K562 (cell line): ENCODE results near the gene SRGAP3. TPM values are rescaled to one million over a fixed set of nuclear protein-coding genes. Genes with fewer than 3 reads are reported as not detected.

Experiments
- ATAC-seq: fragments of 200-7000 bp; cut with Tn5 transposase; 3 replicates; pipeline ENCODE4 v1.9.1; 2020; ENCODE audit warnings: moderate library complexity
- BruUV-seq: library from RNA; stranded (reverse); fragments of 400-500 nt; replicated peaks from 2 replicates; lab custom pipeline; 2021; lab: Mats Ljungman, UMichigan
- CTCF ChIA-PET: fragments of 300-600 bp; formaldehyde crosslinking; extraction: SDS; loops from one replicate; lab custom pipeline; 2021; ENCODE audit warnings: low intra/inter-chr PET ratio; lab: Yijun Ruan, JAX
- POLR2A ChIA-PET: fragments of 300-600, 350-650 bp; sonication (Branson Sonifier 250); formaldehyde crosslinking; extraction: SDS; loops from one replicate; lab custom pipeline; 2021; ENCODE audit warnings: antibody characterized with exemption, inconsistent platforms; lab: Yijun Ruan, JAX
- DNase-seq, 4 experiments: peaks; one replicate each; pipeline versions ENCODE4 v3.0.0 to v3.0.0-alpha.2; 2011 to 2018; ENCODE audit warnings: low spot score in 3 of 4, mixed read lengths in 3 of 4; ENCODE audit errors: extremely low read depth in 1 of 4
- FAIRE-seq: peaks from 2 replicates; lab custom pipeline; 2011; peaks lifted over from hg19 to GRCh38; lab: Jason Lieb, UNC
- H2AFZ ChIP-seq: 2 replicates; pipeline ENCODE4 v1.6.0; 2011; ENCODE audit warnings: low read depth, low read length, control low read depth, inconsistent platforms
- H3K27ac ChIP-seq: fragments of 200-600 bp; 3 replicates; pipeline ENCODE4 v1.8.0; 2011; ENCODE audit warnings: low read depth, mild to moderate bottlenecking, control low read depth, inconsistent platforms, low read length, moderate library complexity, mixed read lengths; ENCODE audit errors: extremely low read depth
- H3K27me3 ChIP-seq, 2 experiments: fragments of 300-600 bp in 1 of 2; 2 replicates in 1 of 2; 3 replicates in 1 of 2; pipeline versions ENCODE4 v1.6.0 to v1.8.0; 2011; ENCODE audit warnings: inconsistent platforms in 2 of 2, low read length in 2 of 2, mild to moderate bottlenecking in 1 of 2, mixed read lengths in 1 of 2, moderate library complexity in 1 of 2; ENCODE audit not compliant: control insufficient read depth in 2 of 2, insufficient read depth in 2 of 2
- H3K36me3 ChIP-seq: fragments of 300-600 bp; 3 replicates; pipeline ENCODE4 v1.8.0; 2011; ENCODE audit warnings: mild to moderate bottlenecking, low read length, inconsistent platforms; ENCODE audit not compliant: control insufficient read depth, insufficient read depth
- H3K4me1 ChIP-seq, 2 experiments: fragments of 200-600 bp in 1 of 2; replicated peaks in 1 of 2; 2 replicates in 1 of 2; 3 replicates in 1 of 2; pipeline versions ENCODE4 v1.5.1 to v1.8.0; 2011; ENCODE audit warnings: inconsistent platforms in 2 of 2, low read length in 2 of 2, mild to moderate bottlenecking in 1 of 2, mixed read lengths in 1 of 2, moderate library complexity in 1 of 2; ENCODE audit not compliant: control insufficient read depth in 2 of 2, insufficient read depth in 2 of 2
- H3K4me2 ChIP-seq: 2 replicates; pipeline ENCODE4 v1.6.1; 2011; ENCODE audit warnings: low read length, control low read depth, inconsistent platforms, mixed read lengths; ENCODE audit not compliant: insufficient read depth
- H3K4me3 ChIP-seq: fragments of 200-600 bp; sonication (generic), shearing (Covaris generic); 2 replicates; pipeline ENCODE4 v1.5.1; 2016; ENCODE audit warnings: control low read depth, inconsistent platforms
- H3K79me2 ChIP-seq: fragments of 200-600 bp; 3 replicates; pipeline ENCODE4 v1.8.0; 2011; ENCODE audit warnings: low read length, inconsistent platforms; ENCODE audit not compliant: control insufficient read depth, insufficient read depth
- H3K9ac ChIP-seq, 2 experiments: 2 replicates each; pipeline versions ENCODE4 v1.6.0 to v1.6.1; 2011; ENCODE audit warnings: low read depth in 2 of 2, low read length in 2 of 2, control low read depth in 1 of 2, inconsistent platforms in 1 of 2, mild to moderate bottlenecking in 1 of 2, mixed read lengths in 1 of 2; ENCODE audit not compliant: insufficient read depth in 1 of 2
- H3K9me1 ChIP-seq: one replicate; pipeline ENCODE4 v1.6.0; 2011; ENCODE audit warnings: inconsistent platforms, mild to moderate bottlenecking, low read length, moderate library complexity; ENCODE audit not compliant: control insufficient read depth, insufficient read depth
- H3K9me3 ChIP-seq: replicated peaks from 2 replicates; pipeline ENCODE4 v1.5.1; 2011; ENCODE audit warnings: low read depth, low read length, inconsistent platforms; ENCODE audit not compliant: control insufficient read depth, insufficient read depth
- H4K20me1 ChIP-seq: replicated peaks from 2 replicates; pipeline ENCODE4 v1.6.1; 2011; ENCODE audit warnings: low read length, inconsistent platforms, mixed read lengths; ENCODE audit not compliant: control insufficient read depth, insufficient read depth
- CEBPB ChIP-seq: fragments of 450-650 bp; IDR thresholded peaks from 2 replicates; pipeline ENCODE4 v1.6.1; 2016; ENCODE audit warnings: missing genetic modification characterization, missing compliant biosample characterization
- COPS2 ChIP-seq: fragments of 450-650 bp; conservative IDR thresholded peaks from 2 replicates; pipeline ENCODE4 v1.6.1; 2016; ENCODE audit warnings: mild to moderate bottlenecking, moderate library complexity
- EP300 ChIP-seq: IDR thresholded peaks from 2 replicates; pipeline ENCODE4 v1.6.1; 2012; ENCODE audit warnings: low read length, improper control_type of control experiment
- FOS ChIP-seq: IDR thresholded peaks from 3 replicates; pipeline ENCODE4 v1.6.1; 2011; ENCODE audit not compliant: insufficient read length; ENCODE audit errors: extremely low read depth
- GABPA ChIP-seq: fragments of 200-800 bp; sonication (Bioruptor generic); conservative IDR thresholded peaks from 2 replicates; pipeline ENCODE4 v1.6.1; 2016; ENCODE audit warnings: low read depth, missing genetic modification characterization, missing compliant biosample characterization
- JUNB ChIP-seq: fragments of 450-650 bp; formaldehyde crosslinking; conservative IDR thresholded peaks from 2 replicates; pipeline ENCODE4 v1.4.0; 2020; ENCODE audit warnings: mild to moderate bottlenecking
- MBD2 ChIP-seq: sonication (generic); IDR thresholded peaks from 2 replicates; pipeline ENCODE4 v1.6.1; 2016; ENCODE audit warnings: low read depth, borderline replicate concordance
- OTX1 ChIP-seq: fragments of 450-650 bp; formaldehyde crosslinking; IDR thresholded peaks from 2 replicates; pipeline ENCODE4 v1.4.0; 2022; ENCODE audit warnings: mild to moderate bottlenecking
- PHTF2 ChIP-seq: fragments of 250-450 bp; sonication (Bioruptor Pico); IDR thresholded peaks from 2 replicates; pipeline ENCODE4 v1.5.0; 2021; ENCODE audit warnings: mild to moderate bottlenecking
- POLR3G ChIP-seq: IDR thresholded peaks from 2 replicates; pipeline ENCODE4 v1.6.1; 2011; ENCODE audit not compliant: insufficient read length, insufficient replicate concordance; ENCODE audit errors: extremely low read depth
- SMARCB1 ChIP-seq: IDR thresholded peaks from 2 replicates; pipeline ENCODE4 v1.6.1; 2011; ENCODE audit warnings: improper control_type of control experiment, low read depth; ENCODE audit not compliant: insufficient read length
- SRSF3 ChIP-seq: fragments of 200-400 bp; formaldehyde crosslinking; IDR thresholded peaks from 2 replicates; pipeline ENCODE4 v1.6.1; 2016; ENCODE audit warnings: mild to moderate bottlenecking, low read length, moderate library complexity; ENCODE audit not compliant: insufficient read depth
- ZKSCAN3 ChIP-seq: fragments of 250-450 bp; sonication (Bioruptor Pico); IDR thresholded peaks from 2 replicates; pipeline ENCODE4 v1.4.0; 2020
- ZNF124 ChIP-seq: sonication (generic); formaldehyde crosslinking; IDR thresholded peaks from 2 replicates; pipeline ENCODE4 v1.8.1; 2022; ENCODE audit warnings: missing genetic modification reagents
- ZNF232 ChIP-seq: sonication (generic); formaldehyde crosslinking; IDR thresholded peaks from 2 replicates; pipeline ENCODE4 v1.8.0; 2022; ENCODE audit warnings: mild to moderate bottlenecking, missing genetic modification reagents
- ZNF785 ChIP-seq: fragments of 250-450 bp; sonication (Bioruptor Pico); IDR thresholded peaks from 2 replicates; pipeline ENCODE4 v1.4.0; 2020; ENCODE audit warnings: mild to moderate bottlenecking
- ZSCAN32 ChIP-seq: fragments of 450-650 bp; formaldehyde crosslinking; IDR thresholded peaks from 2 replicates; pipeline ENCODE4 v1.4.0; 2020; ENCODE audit warnings: mild to moderate bottlenecking, moderate library complexity
- WGBS: fragments of 100-300 bp; shearing (Covaris generic); methylation state at CpG from one replicate; pipeline ENCODE4 v1.1.6; 2016; ENCODE audit warnings: low coverage, mixed read lengths; ENCODE audit not compliant: insufficient coverage; ENCODE audit errors: missing lambda C conversion rate; 5-methylcytosine and 5-hydroxymethylcytosine counted together
- in situ Hi-C: fragments of 300-500 bp; cut with MboI; formaldehyde crosslinking; loops from 4 replicates; pipeline ENCODE4 v1.15.0; 2018; ENCODE audit warnings: inconsistent platforms, mixed read lengths
- intact Hi-C: fragments of 100-400 bp; cut with micrococcal nuclease; formaldehyde crosslinking; loops from 2 replicates; pipeline ENCODE4 v1.14.2; 2022
- polyA plus RNA-seq, 8 experiments: library from polyadenylated mRNA; depleted of rRNA in 4 of 8; stranded (reverse) in 5 of 8; unstranded in 3 of 8; fragments of >200 nt; fragmentation: Nextera tagmentation in 2 of 8; fragmentation: Illumina TruSeq in 1 of 8; extraction: Ambion mirVana in 2 of 8; extraction: Trizol in 1 of 8; gene quantifications; 2 replicates each; pipeline versions ENCODE4 v1.2.1 to v1.2.3, GENCODE V29; 2011 to 2014; ENCODE audit warnings: inconsistent platforms in 1 of 8, missing spikeins in 1 of 8
- total RNA-seq, 7 experiments: library from RNA; depleted of rRNA in 6 of 7; stranded (reverse); fragments of >200 nt in 6 of 7; fragmentation: Illumina TruSeq in 2 of 7; extraction: Trizol in 2 of 7; gene quantifications; 2 replicates each; pipeline versions ENCODE4 v1.2.1 to v1.2.3, GENCODE V29; 2011 to 2021; ENCODE audit warnings: low replicate concordance in 1 of 7
- TF ChIP-seq, protein P1 (sequence below): fragments of 250-450 bp; sonication (Bioruptor Pico); IDR thresholded peaks from 2 replicates; pipeline ENCODE4 v1.8.0; 2021; ENCODE audit warnings: moderate library complexity, mild to moderate bottlenecking, inconsistent platforms
- TF ChIP-seq, protein P2 (sequence below): fragments of 450-650 bp; formaldehyde crosslinking; IDR thresholded peaks from 2 replicates; pipeline ENCODE4 v1.4.0; 2020; ENCODE audit warnings: mild to moderate bottlenecking, moderate library complexity
- TF ChIP-seq, protein P3 (sequence below): fragments of 450-650 bp; IDR thresholded peaks from 2 replicates; pipeline ENCODE4 v1.7.0; 2016; ENCODE audit warnings: borderline replicate concordance

Gene SRGAP3
- total and polyA plus RNA-seq, 9 of the 15 experiments (the other 6 are each of a cell fraction or from before 2014, with no cell fraction given): 0.11 to 0.85 (median 0.35) TPM; not detected in 2

DNA sequence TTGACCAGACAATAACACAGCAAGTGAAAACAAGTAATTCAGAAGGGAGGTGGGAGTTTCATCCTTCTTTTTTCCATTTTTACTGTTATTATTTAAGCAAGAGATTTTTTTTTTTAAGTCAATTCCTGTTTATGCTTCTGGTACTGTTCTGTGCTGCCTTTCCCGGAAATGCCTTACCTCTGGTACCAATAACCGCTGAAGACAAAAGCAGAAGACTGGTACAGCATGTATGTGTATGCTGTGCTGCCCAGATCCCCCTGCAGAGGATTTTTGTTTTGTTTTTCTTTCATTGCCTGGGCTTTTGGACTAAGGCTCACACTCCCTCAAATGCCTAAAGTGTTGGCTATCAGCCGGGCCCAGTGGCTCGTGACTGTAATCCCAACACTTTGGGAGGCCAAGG, 21.3 kb upstream of the SRGAP3 start:
- Histone ChIP-seq H4K20me1 (no peaks in the 10 kb centered on the region), H2AFZ (no peak overlapping the region), H3K9ac (no peak overlapping the region), H3K4me2 (no peak overlapping the region), H3K4me1 (no peaks in the 10 kb centered on the region), H3K4me3 (no peak overlapping the region), H3K27ac (no peak overlapping the region), H3K79me2 (no peaks in the 10 kb centered on the region), H3K27me3 (peaks cover 6 to 11% of the 10 kb centered on the region in 2 experiments; a peak in 2 of 5 replicates), H3K9me3 (no peaks in the 10 kb centered on the region), H3K9me1 (no peaks in the 10 kb centered on the region), H3K36me3 (no peaks in the 10 kb centered on the region)
- BruUV-seq: no TSS peak
- no peak for FAIRE-seq
- intact Hi-C loops (no loop called here), in situ Hi-C loops (no loop called here)
- 0% methylated on average over 4 of the region's 4 CpGs for WGBS
- CTCF ChIA-PET: no interaction called here
- POLR2A ChIA-PET: no interaction called here
- no peak for DNase-seq
- no peak for ATAC-seq
- TF ChIP-seq SMARCB1 (no peak), COPS2 (no peak), JUNB (no peak), ZNF124 (CRISPR knock-in tag) (no peak), ZKSCAN3 (no peak), ZNF785 (CRISPR knock-in tag) (no peak), PHTF2 (no peak), GABPA (tag) (no peak), MBD2 (no peak), SRSF3 (no peak), POLR3G (no peak), ZSCAN32 (CRISPR knock-in tag) (no peak), FOS (no peak), ZNF232 (CRISPR knock-in tag) (no peak), CEBPB (no peak), OTX1 (CRISPR knock-in tag) (no peak), EP300 (no peak)
- TF ChIP-seq, protein P1, sequence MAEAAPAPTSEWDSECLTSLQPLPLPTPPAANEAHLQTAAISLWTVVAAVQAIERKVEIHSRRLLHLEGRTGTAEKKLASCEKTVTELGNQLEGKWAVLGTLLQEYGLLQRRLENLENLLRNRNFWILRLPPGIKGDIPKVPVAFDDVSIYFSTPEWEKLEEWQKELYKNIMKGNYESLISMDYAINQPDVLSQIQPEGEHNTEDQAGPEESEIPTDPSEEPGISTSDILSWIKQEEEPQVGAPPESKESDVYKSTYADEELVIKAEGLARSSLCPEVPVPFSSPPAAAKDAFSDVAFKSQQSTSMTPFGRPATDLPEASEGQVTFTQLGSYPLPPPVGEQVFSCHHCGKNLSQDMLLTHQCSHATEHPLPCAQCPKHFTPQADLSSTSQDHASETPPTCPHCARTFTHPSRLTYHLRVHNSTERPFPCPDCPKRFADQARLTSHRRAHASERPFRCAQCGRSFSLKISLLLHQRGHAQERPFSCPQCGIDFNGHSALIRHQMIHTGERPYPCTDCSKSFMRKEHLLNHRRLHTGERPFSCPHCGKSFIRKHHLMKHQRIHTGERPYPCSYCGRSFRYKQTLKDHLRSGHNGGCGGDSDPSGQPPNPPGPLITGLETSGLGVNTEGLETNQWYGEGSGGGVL (CRISPR knock-in tag): no peak
- TF ChIP-seq, protein P2, sequence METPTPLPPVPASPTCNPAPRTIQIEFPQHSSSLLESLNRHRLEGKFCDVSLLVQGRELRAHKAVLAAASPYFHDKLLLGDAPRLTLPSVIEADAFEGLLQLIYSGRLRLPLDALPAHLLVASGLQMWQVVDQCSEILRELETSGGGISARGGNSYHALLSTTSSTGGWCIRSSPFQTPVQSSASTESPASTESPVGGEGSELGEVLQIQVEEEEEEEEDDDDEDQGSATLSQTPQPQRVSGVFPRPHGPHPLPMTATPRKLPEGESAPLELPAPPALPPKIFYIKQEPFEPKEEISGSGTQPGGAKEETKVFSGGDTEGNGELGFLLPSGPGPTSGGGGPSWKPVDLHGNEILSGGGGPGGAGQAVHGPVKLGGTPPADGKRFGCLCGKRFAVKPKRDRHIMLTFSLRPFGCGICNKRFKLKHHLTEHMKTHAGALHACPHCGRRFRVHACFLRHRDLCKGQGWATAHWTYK (CRISPR knock-in tag): no peak
- TF ChIP-seq, protein P3, sequence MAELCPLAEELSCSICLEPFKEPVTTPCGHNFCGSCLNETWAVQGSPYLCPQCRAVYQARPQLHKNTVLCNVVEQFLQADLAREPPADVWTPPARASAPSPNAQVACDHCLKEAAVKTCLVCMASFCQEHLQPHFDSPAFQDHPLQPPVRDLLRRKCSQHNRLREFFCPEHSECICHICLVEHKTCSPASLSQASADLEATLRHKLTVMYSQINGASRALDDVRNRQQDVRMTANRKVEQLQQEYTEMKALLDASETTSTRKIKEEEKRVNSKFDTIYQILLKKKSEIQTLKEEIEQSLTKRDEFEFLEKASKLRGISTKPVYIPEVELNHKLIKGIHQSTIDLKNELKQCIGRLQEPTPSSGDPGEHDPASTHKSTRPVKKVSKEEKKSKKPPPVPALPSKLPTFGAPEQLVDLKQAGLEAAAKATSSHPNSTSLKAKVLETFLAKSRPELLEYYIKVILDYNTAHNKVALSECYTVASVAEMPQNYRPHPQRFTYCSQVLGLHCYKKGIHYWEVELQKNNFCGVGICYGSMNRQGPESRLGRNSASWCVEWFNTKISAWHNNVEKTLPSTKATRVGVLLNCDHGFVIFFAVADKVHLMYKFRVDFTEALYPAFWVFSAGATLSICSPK: no peak
- TF ChIP-seq, all 486 proteins: peak for 0
